H9 (cell line): Measurements from ENCODE around the gene BTNL8. TPM values are rescaled to one million over a fixed set of nuclear protein-coding genes. Genes with fewer than 3 reads are reported as not detected.

Experiments
- DNase-seq: peaks from one replicate; pipeline ENCODE4 v3.0.0-alpha.2; 2017
- H2AFZ ChIP-seq: one replicate; pipeline ENCODE4 v1.6.1; 2013; ENCODE audit warnings: mild to moderate bottlenecking, low read length, control low read depth, moderate library complexity
- H2AK5ac ChIP-seq: 2 replicates; pipeline ENCODE4 v1.6.1; 2013; ENCODE audit warnings: low read length, control low read depth, mixed read lengths; ENCODE audit not compliant: insufficient read length
- H2BK120ac ChIP-seq: one replicate; pipeline ENCODE4 v1.6.1; 2013; ENCODE audit warnings: low read depth, mild to moderate bottlenecking, low read length, control low read depth, inconsistent platforms; ENCODE audit not compliant: poor library complexity, severe bottlenecking
- H2BK12ac ChIP-seq: 2 replicates; pipeline ENCODE4 v1.6.1; 2013; ENCODE audit warnings: low read length, control low read depth, mixed read lengths, low read depth; ENCODE audit not compliant: insufficient read length
- H2BK15ac ChIP-seq: 2 replicates; pipeline ENCODE4 v1.6.1; 2013; ENCODE audit warnings: low read depth, low read length, control low read depth
- H2BK20ac ChIP-seq: one replicate; pipeline ENCODE4 v1.6.1; 2013; ENCODE audit warnings: low read depth, mild to moderate bottlenecking, low read length, control low read depth, inconsistent platforms; ENCODE audit not compliant: poor library complexity, severe bottlenecking
- H2BK5ac ChIP-seq: 2 replicates; pipeline ENCODE4 v1.6.1; 2013; ENCODE audit warnings: low read length, control low read depth, mixed read lengths; ENCODE audit not compliant: insufficient read length
- H3K14ac ChIP-seq: 2 replicates; pipeline ENCODE4 v1.6.1; 2013; ENCODE audit warnings: low read length, control low read depth; ENCODE audit not compliant: insufficient read depth
- H3K18ac ChIP-seq: 2 replicates; pipeline ENCODE4 v1.6.1; 2013; ENCODE audit warnings: low read depth, mild to moderate bottlenecking, mixed read lengths, low read length, control low read depth; ENCODE audit not compliant: insufficient read length
- H3K23ac ChIP-seq: 2 replicates; pipeline ENCODE4 v1.6.1; 2013; ENCODE audit warnings: low read length, control low read depth, mixed read lengths, low read depth; ENCODE audit not compliant: insufficient read length
- H3K23me2 ChIP-seq: 2 replicates; pipeline ENCODE4 v1.6.1; 2013; ENCODE audit warnings: low read depth, mild to moderate bottlenecking, mixed read lengths, low read length, control low read depth; ENCODE audit not compliant: insufficient read length, poor library complexity, severe bottlenecking
- H3K27ac ChIP-seq: 2 replicates; pipeline ENCODE4 v1.5.1; 2013; ENCODE audit warnings: low read length, control low read depth, mixed read lengths, low read depth; ENCODE audit not compliant: insufficient read length
- H3K27me3 ChIP-seq: 2 replicates; pipeline ENCODE4 v1.6.1; 2013; ENCODE audit warnings: low read length, control low read depth, inconsistent platforms; ENCODE audit not compliant: insufficient read depth
- H3K4ac ChIP-seq: 2 replicates; pipeline ENCODE4 v1.6.1; 2013; ENCODE audit warnings: low read depth, mild to moderate bottlenecking, control low read depth, inconsistent platforms, low read length, moderate library complexity
- H3K4me1 ChIP-seq: 2 replicates; pipeline ENCODE4 v1.6.1; 2013; ENCODE audit warnings: low read length, control low read depth, inconsistent platforms; ENCODE audit not compliant: insufficient read depth
- H3K4me2 ChIP-seq: 2 replicates; pipeline ENCODE4 v1.6.1; 2013; ENCODE audit warnings: low read length, control low read depth, mixed read lengths; ENCODE audit not compliant: insufficient read length, insufficient read depth
- H3K56ac ChIP-seq: 2 replicates; pipeline ENCODE4 v1.6.1; 2013; ENCODE audit warnings: low read depth, mild to moderate bottlenecking, mixed read lengths, low read length, control low read depth; ENCODE audit not compliant: insufficient read length
- H3K79me1 ChIP-seq: 2 replicates; pipeline ENCODE4 v1.6.1; 2013; ENCODE audit warnings: low read depth, mild to moderate bottlenecking, moderate library complexity, low read length, control low read depth, inconsistent platforms; ENCODE audit not compliant: insufficient read depth, poor library complexity, severe bottlenecking
- H3K79me2 ChIP-seq: 2 replicates; pipeline ENCODE4 v1.6.1; 2013; ENCODE audit warnings: low read length, control low read depth, inconsistent platforms; ENCODE audit not compliant: insufficient read depth
- H3K9ac ChIP-seq: 2 replicates; pipeline ENCODE4 v1.6.1; 2013; ENCODE audit warnings: low read length, control low read depth, mixed read lengths; ENCODE audit not compliant: insufficient read length; ENCODE audit errors: extremely low read depth
- H3K9me3 ChIP-seq: one replicate; pipeline ENCODE4 v1.6.1; 2013; ENCODE audit warnings: low read depth, low read length, inconsistent platforms; ENCODE audit not compliant: control insufficient read depth
- H3T11ph ChIP-seq: one replicate; pipeline ENCODE4 v1.6.1; 2013; ENCODE audit warnings: mild to moderate bottlenecking, low read length, control low read depth, inconsistent platforms
- H4K20me1 ChIP-seq: one replicate; pipeline ENCODE4 v1.6.1; 2013; ENCODE audit not compliant: control insufficient read depth, insufficient read length, insufficient read depth
- H4K5ac ChIP-seq: 2 replicates; pipeline ENCODE4 v1.6.1; 2013; ENCODE audit warnings: low read depth, mild to moderate bottlenecking, mixed read lengths, low read length, control low read depth; ENCODE audit not compliant: insufficient read length
- H4K8ac ChIP-seq: replicated peaks from 2 replicates; pipeline ENCODE4 v1.6.1; 2013; ENCODE audit warnings: low read length, control low read depth, mixed read lengths, low read depth; ENCODE audit not compliant: insufficient read length
- H4K91ac ChIP-seq: 2 replicates; pipeline ENCODE4 v1.6.1; 2013; ENCODE audit warnings: low read depth, mild to moderate bottlenecking, moderate library complexity, mixed read lengths, low read length, control low read depth; ENCODE audit not compliant: insufficient read length
- H3K27ac Mint-ChIP-seq, 3 experiments: 2 replicates in 2 of 3; 3 replicates in 1 of 3; pipeline ENCODE4 v1.8.0; 2020 to 2021; ENCODE audit warnings: mixed read lengths in 3 of 3, mild to moderate bottlenecking in 1 of 3, moderate library complexity in 1 of 3
- H3K27me3 Mint-ChIP-seq: 2 replicates; pipeline ENCODE4 v1.8.0; 2021; ENCODE audit warnings: low read depth, mild to moderate bottlenecking, moderate library complexity, mixed read lengths
- H3K36me3 Mint-ChIP-seq, 3 experiments: 2 replicates in 2 of 3; 3 replicates in 1 of 3; pipeline ENCODE4 v1.8.0; 2020 to 2021; ENCODE audit warnings: low read depth in 3 of 3, mixed read lengths in 3 of 3; ENCODE audit not compliant: insufficient read depth in 1 of 3
- H3K4me1 Mint-ChIP-seq, 2 experiments: 2 replicates each; pipeline ENCODE4 v1.8.0; 2020; ENCODE audit warnings: mixed read lengths in 2 of 2
- H3K4me3 Mint-ChIP-seq, 2 experiments: 2 replicates in 1 of 2; 3 replicates in 1 of 2; pipeline ENCODE4 v1.8.0; 2020 to 2021; ENCODE audit warnings: mild to moderate bottlenecking in 2 of 2, mixed read lengths in 2 of 2, moderate library complexity in 1 of 2
- H3K9me3 Mint-ChIP-seq, 2 experiments: 2 replicates in 1 of 2; 3 replicates in 1 of 2; pipeline ENCODE4 v1.8.0; 2020; ENCODE audit warnings: mild to moderate bottlenecking in 2 of 2, mixed read lengths in 2 of 2, moderate library complexity in 1 of 2
- WGBS: extraction: QIAGEN DNeasy Blood & Tissue Kit; methylation state at CpG from one replicate; pipeline ENCODE4 v1.1.7; 2013; ENCODE audit warnings: missing lambda C conversion rate, low lambda C conversion rate, mixed read lengths; ENCODE audit not compliant: insufficient read length; ENCODE audit errors: extremely low coverage; 5-methylcytosine and 5-hydroxymethylcytosine counted together
- total RNA-seq: library from RNA; stranded (reverse); gene quantifications from 2 replicates; pipeline ENCODE4 v1.2.1, GENCODE V29; 2021
- TF ChIP-seq, protein P1 (sequence below): fragments of 200-600 bp; sonication (generic); conservative IDR thresholded peaks from 3 replicates; pipeline ENCODE4 v1.8.0; 2021; ENCODE audit warnings: antibody characterized with exemption, mild to moderate bottlenecking

Gene BTNL8
- total RNA-seq, 1 experiment from 2014 or later, result 0.13 TPM

DNA sequence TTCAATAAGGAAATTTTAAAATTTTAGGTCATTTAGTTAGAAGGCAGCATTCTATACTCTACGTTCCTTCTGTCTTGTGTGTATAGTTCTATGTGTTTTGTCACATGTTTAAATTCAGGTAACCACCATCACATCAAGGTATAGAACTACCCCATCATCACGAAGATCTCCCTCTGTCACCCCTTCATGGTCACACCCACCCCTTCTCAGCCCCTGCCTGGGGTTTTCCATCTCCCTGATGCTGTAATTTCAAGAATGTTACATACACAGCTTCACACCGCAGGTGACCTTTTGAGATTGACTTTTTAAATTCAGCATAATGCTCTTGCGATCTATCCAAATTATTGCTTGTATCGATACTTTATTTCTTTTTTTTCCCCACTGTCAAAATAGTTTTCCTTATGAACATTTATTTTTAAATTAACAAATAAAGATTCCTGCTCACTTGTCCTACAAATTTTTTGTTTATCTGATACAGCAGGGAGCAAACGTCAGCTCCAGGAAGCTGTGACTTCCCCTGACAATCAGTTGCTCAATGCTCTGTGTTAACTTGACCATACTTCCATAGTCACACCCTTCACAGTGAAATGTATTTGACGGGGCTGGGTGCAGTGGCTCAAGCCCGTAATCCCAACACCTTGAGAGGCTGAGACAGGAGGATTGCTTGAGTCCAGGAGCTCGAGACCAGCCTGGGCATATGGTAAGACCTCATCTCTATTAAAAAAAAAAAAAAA is 10.2 kb downstream of the BTNL8 start:
- no peak overlapping the region for H3K4ac ChIP-seq
- H2BK120ac ChIP-seq, result no peak overlapping the region
- H2BK15ac ChIP-seq, result no peak overlapping the region
- H3K4me1 Mint-ChIP-seq, result peaks cover 29 to 39% of the 10 kb centered on the region in 2 experiments
- H3K23me2 ChIP-seq, result no peaks in the 10 kb centered on the region
- no peak overlapping the region for H3K23ac ChIP-seq
- no peak for DNase-seq
- no peak overlapping the region for H3K4me2 ChIP-seq
- H3K18ac ChIP-seq, result no peak overlapping the region
- no peaks in the 10 kb centered on the region for H3K27me3 ChIP-seq
- H3T11ph ChIP-seq, result no peak overlapping the region
- no peak overlapping the region for H2AK5ac ChIP-seq
- H4K20me1 ChIP-seq, result no peaks in the 10 kb centered on the region
- H3K4me1 ChIP-seq, result peaks cover 4% of the 10 kb centered on the region; the same call in 1 of the 2 replicates
- no peak overlapping the region for H4K8ac ChIP-seq
- H4K5ac ChIP-seq, result no peak overlapping the region
- H3K14ac ChIP-seq, result no peak overlapping the region
- peaks cover 5% of the 10 kb centered on the region for H3K27me3 Mint-ChIP-seq
- H2BK12ac ChIP-seq, result no peak overlapping the region
- H3K27ac ChIP-seq, result no peak overlapping the region
- H3K9me3 Mint-ChIP-seq, result peaks cover 5 to 8% of the 10 kb centered on the region in 2 experiments
- peaks cover 4 to 10% (median 4%) of the 10 kb centered on the region in 3 experiments; a peak in 3 of 7 replicates for H3K36me3 Mint-ChIP-seq
- peak overlapping the region in 1 of 2 experiments; percentile 3; a peak in 1 of 5 replicates for H3K4me3 Mint-ChIP-seq
- H2AFZ ChIP-seq, result no peak overlapping the region
- no peak overlapping the region for H2BK20ac ChIP-seq
- no CpG with 5 or more reads among the region's 9 CpGs for WGBS
- no peak overlapping the region for H3K9ac ChIP-seq
- H3K56ac ChIP-seq, result no peak overlapping the region
- H3K27ac Mint-ChIP-seq, result peak overlapping the region in 1 of 3 experiments; percentile 29; a peak in 1 of 7 replicates
- no peak overlapping the region for H2BK5ac ChIP-seq
- H3K9me3 ChIP-seq, result no peaks in the 10 kb centered on the region
- TF ChIP-seq, protein P1, sequence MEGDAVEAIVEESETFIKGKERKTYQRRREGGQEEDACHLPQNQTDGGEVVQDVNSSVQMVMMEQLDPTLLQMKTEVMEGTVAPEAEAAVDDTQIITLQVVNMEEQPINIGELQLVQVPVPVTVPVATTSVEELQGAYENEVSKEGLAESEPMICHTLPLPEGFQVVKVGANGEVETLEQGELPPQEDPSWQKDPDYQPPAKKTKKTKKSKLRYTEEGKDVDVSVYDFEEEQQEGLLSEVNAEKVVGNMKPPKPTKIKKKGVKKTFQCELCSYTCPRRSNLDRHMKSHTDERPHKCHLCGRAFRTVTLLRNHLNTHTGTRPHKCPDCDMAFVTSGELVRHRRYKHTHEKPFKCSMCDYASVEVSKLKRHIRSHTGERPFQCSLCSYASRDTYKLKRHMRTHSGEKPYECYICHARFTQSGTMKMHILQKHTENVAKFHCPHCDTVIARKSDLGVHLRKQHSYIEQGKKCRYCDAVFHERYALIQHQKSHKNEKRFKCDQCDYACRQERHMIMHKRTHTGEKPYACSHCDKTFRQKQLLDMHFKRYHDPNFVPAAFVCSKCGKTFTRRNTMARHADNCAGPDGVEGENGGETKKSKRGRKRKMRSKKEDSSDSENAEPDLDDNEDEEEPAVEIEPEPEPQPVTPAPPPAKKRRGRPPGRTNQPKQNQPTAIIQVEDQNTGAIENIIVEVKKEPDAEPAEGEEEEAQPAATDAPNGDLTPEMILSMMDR, result no peak
- H3K79me1 ChIP-seq, result no peaks in the 10 kb centered on the region
- no peak overlapping the region for H4K91ac ChIP-seq
- H3K79me2 ChIP-seq, result no peaks in the 10 kb centered on the region
